ENCODE data around the gene CFP.
A peak's percentile ranks its signal among the peaks of the same experiment; 100 is the strongest.

The CFP gene

GRCh38 chrX:47614618-47615017, 15.1 kb downstream of the CFP start:
- no peak for TF ChIP-seq CTCF (conservative IDR thresholded peaks at IDR 0.05; ENCODE audit: control insufficient read depth, insufficient read depth, low read depth, low read length)
- no peak overlapping the region for H3K4me3 ChIP-seq (ENCODE audit: control insufficient read depth, low read depth, low read length)
- DNase-seq (ENCODE audit: low read depth), result no peak

GRCh38 chrX:47613082-47613481, 16.6 kb downstream of the CFP start:
- DNase-seq (ENCODE audit: low read depth), result no peak
- H3K4me3 ChIP-seq (ENCODE audit: control insufficient read depth, low read depth, low read length), result no peak overlapping the region
- no peak for TF ChIP-seq CTCF (conservative IDR thresholded peaks at IDR 0.05; ENCODE audit: control insufficient read depth, insufficient read depth, low read depth, low read length)

GRCh38 chrX:47612418-47612817, 17.3 kb downstream of the CFP start:
- TF ChIP-seq CTCF (conservative IDR thresholded peaks at IDR 0.05; ENCODE audit: control insufficient read depth, insufficient read depth, low read depth, low read length), result no peak
- H3K4me3 ChIP-seq (ENCODE audit: control insufficient read depth, low read depth, low read length), result no peak overlapping the region
- DNase-seq (ENCODE audit: low read depth), result no peak

- H3K4me3 ChIP-seq (ENCODE audit: control insufficient read depth, low read depth, low read length), result no peak overlapping the region
- no peak for DNase-seq (ENCODE audit: low read depth)
- no peak for TF ChIP-seq CTCF (conservative IDR thresholded peaks at IDR 0.05; ENCODE audit: control insufficient read depth, insufficient read depth, low read depth, low read length)
Observed at GRCh38 chrX:47611926-47612325, 17.8 kb downstream of the CFP start.

GRCh38 chrX:47611489-47611888, 18.2 kb downstream of the CFP start:
- TF ChIP-seq CTCF (conservative IDR thresholded peaks at IDR 0.05; ENCODE audit: control insufficient read depth, insufficient read depth, low read depth, low read length), result no peak
- peak; percentile 6 for DNase-seq (ENCODE audit: low read depth)

GRCh38 chrX:47610511-47610910, 19.2 kb downstream of the CFP start:
- no peak for DNase-seq (ENCODE audit: low read depth)
- no peak for TF ChIP-seq CTCF (conservative IDR thresholded peaks at IDR 0.05; ENCODE audit: control insufficient read depth, insufficient read depth, low read depth, low read length)
- no peak overlapping the region for H3K4me3 ChIP-seq (ENCODE audit: control insufficient read depth, low read depth, low read length)

More at GRCh38 chrX:47611489-47611888, 18.2 kb downstream of the CFP start:
- no peak overlapping the region for H3K4me3 ChIP-seq (ENCODE audit: control insufficient read depth, low read depth, low read length)

Measured in fibroblast of mammary gland (primary cell).